SU-DHL-6 (cell line): ENCODE results near the gene CA11.

Source experiments
- H2AFZ ChIP-seq: fragments of 200-600 bp; sonication (generic); 2 replicates; pipeline ENCODE4 v1.6.1; 2014; ENCODE audit warnings: low read depth, mild to moderate bottlenecking, moderate library complexity, mixed read lengths, antibody characterized with exemption, low read length; ENCODE audit not compliant: severe bottlenecking
- H3F3A ChIP-seq: fragments of 200-600 bp; shearing (Covaris generic); 2 replicates; pipeline ENCODE4 v1.6.0; 2016; ENCODE audit warnings: antibody characterized with exemption, mild to moderate bottlenecking; ENCODE audit not compliant: insufficient read depth
- H3K27ac ChIP-seq: fragments of 200-600 bp; sonication (generic); 2 replicates; pipeline ENCODE4 v1.5.1; 2016; ENCODE audit warnings: low read depth, mild to moderate bottlenecking, low read length, moderate library complexity, mixed read lengths
- H3K27me3 ChIP-seq: fragments of 200-600 bp; sonication (generic), shearing (Covaris generic); 2 replicates; pipeline ENCODE4 v1.6.0; 2014; ENCODE audit warnings: mild to moderate bottlenecking, low read length
- H3K36me3 ChIP-seq: fragments of 200-600 bp; sonication (generic); 2 replicates; pipeline ENCODE4 v1.6.1; 2014; ENCODE audit warnings: mild to moderate bottlenecking, low read length, mixed read lengths
- H3K4me2 ChIP-seq: fragments of 300-600, 200-600 bp; shearing (Covaris generic), sonication (generic); 2 replicates; pipeline ENCODE4 v1.6.0; 2014; ENCODE audit warnings: low read length, low read depth, mild to moderate bottlenecking; ENCODE audit not compliant: poor library complexity, severe bottlenecking
- H3K4me3 ChIP-seq: fragments of 200-600 bp; sonication (generic); 2 replicates; pipeline ENCODE4 v1.5.1; 2014; ENCODE audit warnings: antibody characterized with exemption, low read length, mild to moderate bottlenecking, mixed read lengths; ENCODE audit not compliant: insufficient read depth, poor library complexity, severe bottlenecking
- H3K79me2 ChIP-seq: fragments of 200-600 bp; sonication (generic); 2 replicates; pipeline ENCODE4 v1.6.1; 2014; ENCODE audit warnings: mild to moderate bottlenecking, low read length, moderate library complexity; ENCODE audit not compliant: insufficient read depth
- H3K9ac ChIP-seq: fragments of 200-600 bp; sonication (generic); 2 replicates; pipeline ENCODE4 v1.7.0; 2014; ENCODE audit warnings: mild to moderate bottlenecking, low read length
- H3K9me2 ChIP-seq: fragments of 200-600 bp; sonication (generic); replicated peaks from 2 replicates; pipeline ENCODE4 v1.6.1; 2014; ENCODE audit warnings: low read length; ENCODE audit not compliant: insufficient read depth
- H3K9me3 ChIP-seq: fragments of 200-600 bp; sonication (generic); 2 replicates; pipeline ENCODE4 v1.6.1; 2014; ENCODE audit warnings: low read length, mixed read lengths; ENCODE audit not compliant: insufficient read depth
- H4K20me1 ChIP-seq: fragments of 200-600 bp; sonication (generic); 2 replicates; pipeline ENCODE4 v1.6.1; 2014; ENCODE audit warnings: low read depth, mild to moderate bottlenecking, antibody characterized with exemption, low read length, moderate library complexity, mixed read lengths
- EZH2phosphoT487 ChIP-seq: fragments of 200-600 bp; sonication (generic), shearing (Covaris generic); conservative IDR thresholded peaks from 2 replicates; pipeline ENCODE4 v1.6.1; 2018; ENCODE audit warnings: mild to moderate bottlenecking, antibody characterized with exemption, low read length, moderate library complexity, mixed read lengths
- TF ChIP-seq, protein P1 (sequence below): fragments of 200-600 bp; sonication (generic); IDR thresholded peaks from one replicate; pipeline ENCODE4 v1.5.1; 2017; ENCODE audit warnings: antibody characterized with exemption, mild to moderate bottlenecking, low read length, moderate library complexity; ENCODE audit not compliant: insufficient read depth, poor library complexity, severe bottlenecking

The CA11 gene

DNA sequence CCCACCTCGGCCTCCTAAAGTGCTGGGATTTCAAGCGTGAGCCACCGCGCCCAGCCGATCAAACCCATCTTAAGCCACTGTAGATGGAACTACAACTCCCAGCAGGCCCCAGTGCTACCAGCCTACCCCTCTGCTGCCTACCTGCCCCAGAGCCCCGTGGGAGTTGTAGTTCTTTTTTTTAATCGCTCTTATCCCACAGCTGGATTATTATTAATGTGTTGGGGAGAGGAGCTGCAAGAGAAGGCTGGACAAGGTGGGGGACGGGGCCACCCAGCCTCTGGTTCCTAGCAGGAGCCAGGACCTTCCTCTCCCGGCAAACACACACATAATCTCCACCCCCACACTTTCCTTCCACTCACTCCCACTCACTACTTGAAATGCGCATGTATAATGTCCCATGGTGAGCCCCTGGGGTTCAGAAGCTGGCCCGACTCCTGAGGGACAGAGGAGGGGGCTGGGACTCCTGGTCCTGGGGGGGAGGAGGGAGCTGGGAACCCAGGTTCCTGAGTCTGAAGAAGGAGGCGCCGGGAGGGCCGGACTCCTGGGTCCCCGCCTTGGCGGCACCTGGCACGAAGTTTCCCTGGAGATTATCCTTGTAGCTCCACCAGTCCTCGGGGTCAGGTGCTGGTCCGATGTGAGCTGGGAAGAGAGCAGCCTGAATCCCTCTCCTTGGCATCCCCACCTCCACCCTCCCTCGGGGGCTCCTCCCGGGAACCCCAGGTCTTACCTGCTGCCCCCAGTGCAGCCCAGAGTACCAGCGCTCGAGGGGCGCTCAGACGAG is 958 bp downstream of the CA11 start:
- Histone ChIP-seq H3K4me2 (peak overlapping the region; percentile 62), H3K9me3 (no peaks in the 10 kb centered on the region), H3K79me2 (no peaks in the 10 kb centered on the region), H3K27ac (no peak overlapping the region), H3K9me2 (no peaks in the 10 kb centered on the region), H2AFZ (peak overlapping the region; percentile 78), H4K20me1 (no peaks in the 10 kb centered on the region), H3K27me3 (no peaks in the 10 kb centered on the region), H3K4me3 (no peak overlapping the region), H3K9ac (peak overlapping the region; percentile 54; the same call in 1 of the 2 replicates), H3K36me3 (no peaks in the 10 kb centered on the region), H3F3A (no peaks in the 10 kb centered on the region)
- TF ChIP-seq EZH2phosphoT487, result no peak
- TF ChIP-seq, protein P1, sequence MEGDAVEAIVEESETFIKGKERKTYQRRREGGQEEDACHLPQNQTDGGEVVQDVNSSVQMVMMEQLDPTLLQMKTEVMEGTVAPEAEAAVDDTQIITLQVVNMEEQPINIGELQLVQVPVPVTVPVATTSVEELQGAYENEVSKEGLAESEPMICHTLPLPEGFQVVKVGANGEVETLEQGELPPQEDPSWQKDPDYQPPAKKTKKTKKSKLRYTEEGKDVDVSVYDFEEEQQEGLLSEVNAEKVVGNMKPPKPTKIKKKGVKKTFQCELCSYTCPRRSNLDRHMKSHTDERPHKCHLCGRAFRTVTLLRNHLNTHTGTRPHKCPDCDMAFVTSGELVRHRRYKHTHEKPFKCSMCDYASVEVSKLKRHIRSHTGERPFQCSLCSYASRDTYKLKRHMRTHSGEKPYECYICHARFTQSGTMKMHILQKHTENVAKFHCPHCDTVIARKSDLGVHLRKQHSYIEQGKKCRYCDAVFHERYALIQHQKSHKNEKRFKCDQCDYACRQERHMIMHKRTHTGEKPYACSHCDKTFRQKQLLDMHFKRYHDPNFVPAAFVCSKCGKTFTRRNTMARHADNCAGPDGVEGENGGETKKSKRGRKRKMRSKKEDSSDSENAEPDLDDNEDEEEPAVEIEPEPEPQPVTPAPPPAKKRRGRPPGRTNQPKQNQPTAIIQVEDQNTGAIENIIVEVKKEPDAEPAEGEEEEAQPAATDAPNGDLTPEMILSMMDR, result no peak

DNA sequence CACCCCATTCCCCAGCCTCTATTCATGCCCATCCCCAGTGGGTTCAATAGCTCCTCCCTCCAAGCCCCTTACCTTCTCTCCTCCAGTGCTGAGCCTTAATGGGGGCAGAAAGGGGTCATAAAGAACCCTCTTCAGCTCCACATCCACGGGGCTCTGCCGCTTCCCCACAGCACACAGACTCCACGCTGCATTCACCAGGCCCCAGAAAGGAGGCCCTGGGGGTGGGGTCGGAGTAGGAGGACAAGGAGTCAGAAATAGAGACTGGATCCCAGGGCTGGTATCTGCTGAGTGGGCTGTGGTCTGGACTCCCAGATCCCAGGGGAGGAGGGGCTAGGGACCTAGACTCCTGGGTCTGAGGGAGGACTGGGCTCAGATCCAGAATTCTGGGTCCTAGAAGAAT is 1.6 kb downstream of the CA11 start:
- TF ChIP-seq, protein P1, result no peak
- no peak for TF ChIP-seq EZH2phosphoT487
- no peak overlapping the region for H3K4me2 ChIP-seq
- no peak overlapping the region for H3K9ac ChIP-seq
- H3K4me3 ChIP-seq, result no peak overlapping the region
- no peaks in the 10 kb centered on the region for H3K9me3 ChIP-seq
- H3K27me3 ChIP-seq, result no peaks in the 10 kb centered on the region
- no peaks in the 10 kb centered on the region for H3K79me2 ChIP-seq
- no peak overlapping the region for H3K27ac ChIP-seq
- H3K9me2 ChIP-seq, result no peaks in the 10 kb centered on the region
- H2AFZ ChIP-seq, result no peak overlapping the region
- no peaks in the 10 kb centered on the region for H4K20me1 ChIP-seq
- no peaks in the 10 kb centered on the region for H3K36me3 ChIP-seq
- no peaks in the 10 kb centered on the region for H3F3A ChIP-seq

DNA sequence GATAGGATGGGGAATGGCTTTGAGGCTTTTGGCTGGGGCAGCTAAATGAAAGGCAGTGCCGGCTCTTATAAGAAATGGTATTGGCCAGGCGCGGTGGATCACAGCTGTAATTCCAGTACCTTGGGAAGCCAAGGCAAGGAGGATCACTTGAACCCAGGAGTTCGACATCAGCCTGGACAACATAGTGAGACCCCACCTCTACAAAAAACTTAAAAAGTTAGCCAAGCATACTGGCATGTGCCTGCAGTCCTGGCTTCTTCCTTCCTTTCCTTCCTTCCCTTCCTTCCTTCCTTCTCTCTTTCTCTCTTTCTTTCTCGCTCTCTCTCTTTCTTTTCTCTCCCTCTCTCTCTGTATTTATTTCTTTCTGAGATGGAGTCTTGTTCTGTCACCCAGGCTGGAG is 3.1 kb downstream of the CA11 start:
- Histone ChIP-seq H3F3A (no peaks in the 10 kb centered on the region), H3K36me3 (no peaks in the 10 kb centered on the region), H4K20me1 (no peaks in the 10 kb centered on the region), H3K79me2 (no peaks in the 10 kb centered on the region), H3K4me2 (no peak overlapping the region), H3K27ac (no peak overlapping the region), H3K4me3 (no peak overlapping the region), H2AFZ (no peak overlapping the region), H3K27me3 (no peaks in the 10 kb centered on the region), H3K9me2 (no peaks in the 10 kb centered on the region), H3K9ac (no peak overlapping the region), H3K9me3 (no peaks in the 10 kb centered on the region)
- TF ChIP-seq EZH2phosphoT487, result no peak
- TF ChIP-seq, protein P1, result no peak
